Loucy (cell line): ENCODE data around the gene PTPN3.

ENCODE experiments used
- CTCF ChIP-seq: fragments of 200-600 bp; sonication (generic); conservative IDR thresholded peaks from 2 replicates; pipeline ENCODE4 v1.5.1; 2014; ENCODE audit warnings: mild to moderate bottlenecking, antibody characterized with exemption, low read length
- EZH2phosphoT487 ChIP-seq: fragments of 200-600 bp; IDR thresholded peaks from 2 replicates; pipeline ENCODE4 v1.6.1; 2018; ENCODE audit warnings: antibody characterized with exemption, mild to moderate bottlenecking, moderate library complexity, borderline replicate concordance

GRCh38 chr9:109448223-109448622 is 49.9 kb downstream of the PTPN3 start:
- TF ChIP-seq CTCF: no peak
- TF ChIP-seq EZH2phosphoT487: no peak
